ENCODE data around the gene PDE6D.

Gene PDE6D

GRCh38 chr2:231688719-231689118, 92.4 kb downstream of the PDE6D start:
- Histone ChIP-seq H3K36me3 (ENCODE audit: control insufficient read depth, insufficient read depth, low read length) (no peaks in the 10 kb centered on the region), H3K27me3 (replicated peaks; ENCODE audit: control insufficient read depth, insufficient read depth, low read length) (no peaks in the 10 kb centered on the region), H3K4me3 (replicated peaks; ENCODE audit: low read depth, low read length) (no peak overlapping the region)
- no peak for DNase-seq (ENCODE audit: extremely low read depth, insufficient read length)
- TF ChIP-seq CTCF (IDR thresholded peaks at IDR 0.05; ENCODE audit: insufficient read depth, low read length, poor library complexity, severe bottlenecking): no peak

GRCh38 chr2:231687961-231688360, 93.1 kb downstream of the PDE6D start:
- Histone ChIP-seq H3K36me3 (ENCODE audit: control insufficient read depth, insufficient read depth, low read length) (no peaks in the 10 kb centered on the region), H3K27me3 (replicated peaks; ENCODE audit: control insufficient read depth, insufficient read depth, low read length) (no peaks in the 10 kb centered on the region), H3K4me3 (replicated peaks; ENCODE audit: low read depth, low read length) (no peak overlapping the region)
- DNase-seq (ENCODE audit: extremely low read depth, insufficient read length): no peak
- TF ChIP-seq CTCF (IDR thresholded peaks at IDR 0.05; ENCODE audit: insufficient read depth, low read length, poor library complexity, severe bottlenecking): no peak

GRCh38 chr2:231687133-231687852, 93.8 kb downstream of the PDE6D start:
- peak; percentile 94 for TF ChIP-seq CTCF (IDR thresholded peaks at IDR 0.05; ENCODE audit: insufficient read depth, low read length, poor library complexity, severe bottlenecking)
- Histone ChIP-seq H3K27me3 (replicated peaks; ENCODE audit: control insufficient read depth, insufficient read depth, low read length) (no peaks in the 10 kb centered on the region), H3K4me3 (replicated peaks; ENCODE audit: low read depth, low read length) (no peak overlapping the region), H3K36me3 (ENCODE audit: control insufficient read depth, insufficient read depth, low read length) (no peaks in the 10 kb centered on the region)
- peak; percentile 70 for DNase-seq (ENCODE audit: extremely low read depth, insufficient read length)

- Histone ChIP-seq H3K36me3 (ENCODE audit: control insufficient read depth, insufficient read depth, low read length) (no peaks in the 10 kb centered on the region), H3K4me3 (replicated peaks; ENCODE audit: low read depth, low read length) (no peak overlapping the region), H3K27me3 (replicated peaks; ENCODE audit: control insufficient read depth, insufficient read depth, low read length) (no peaks in the 10 kb centered on the region)
- no peak for TF ChIP-seq CTCF (IDR thresholded peaks at IDR 0.05; ENCODE audit: insufficient read depth, low read length, poor library complexity, severe bottlenecking)
- DNase-seq (ENCODE audit: extremely low read depth, insufficient read length): no peak
These were observed 94.6 kb downstream of the PDE6D start for GRCh38 chr2:231686192-231687100.

GRCh38 chr2:231685349-231686191, 95.5 kb downstream of the PDE6D start:
- no peaks in the 10 kb centered on the region for H3K27me3 ChIP-seq (replicated peaks; ENCODE audit: control insufficient read depth, insufficient read depth, low read length)
- no peak for DNase-seq (ENCODE audit: extremely low read depth, insufficient read length)
- no peaks in the 10 kb centered on the region for H3K36me3 ChIP-seq (ENCODE audit: control insufficient read depth, insufficient read depth, low read length)
- TF ChIP-seq CTCF (IDR thresholded peaks at IDR 0.05; ENCODE audit: insufficient read depth, low read length, poor library complexity, severe bottlenecking): peak; percentile 34
- H3K4me3 ChIP-seq (replicated peaks; ENCODE audit: low read depth, low read length): no peak overlapping the region

All from GM06990 (cell line).